ENCODE measurements around the gene KIAA0825. TPM values are rescaled to one million over a fixed set of nuclear protein-coding genes. Genes with fewer than 3 reads are reported as not detected.

Gene KIAA0825, protein sequence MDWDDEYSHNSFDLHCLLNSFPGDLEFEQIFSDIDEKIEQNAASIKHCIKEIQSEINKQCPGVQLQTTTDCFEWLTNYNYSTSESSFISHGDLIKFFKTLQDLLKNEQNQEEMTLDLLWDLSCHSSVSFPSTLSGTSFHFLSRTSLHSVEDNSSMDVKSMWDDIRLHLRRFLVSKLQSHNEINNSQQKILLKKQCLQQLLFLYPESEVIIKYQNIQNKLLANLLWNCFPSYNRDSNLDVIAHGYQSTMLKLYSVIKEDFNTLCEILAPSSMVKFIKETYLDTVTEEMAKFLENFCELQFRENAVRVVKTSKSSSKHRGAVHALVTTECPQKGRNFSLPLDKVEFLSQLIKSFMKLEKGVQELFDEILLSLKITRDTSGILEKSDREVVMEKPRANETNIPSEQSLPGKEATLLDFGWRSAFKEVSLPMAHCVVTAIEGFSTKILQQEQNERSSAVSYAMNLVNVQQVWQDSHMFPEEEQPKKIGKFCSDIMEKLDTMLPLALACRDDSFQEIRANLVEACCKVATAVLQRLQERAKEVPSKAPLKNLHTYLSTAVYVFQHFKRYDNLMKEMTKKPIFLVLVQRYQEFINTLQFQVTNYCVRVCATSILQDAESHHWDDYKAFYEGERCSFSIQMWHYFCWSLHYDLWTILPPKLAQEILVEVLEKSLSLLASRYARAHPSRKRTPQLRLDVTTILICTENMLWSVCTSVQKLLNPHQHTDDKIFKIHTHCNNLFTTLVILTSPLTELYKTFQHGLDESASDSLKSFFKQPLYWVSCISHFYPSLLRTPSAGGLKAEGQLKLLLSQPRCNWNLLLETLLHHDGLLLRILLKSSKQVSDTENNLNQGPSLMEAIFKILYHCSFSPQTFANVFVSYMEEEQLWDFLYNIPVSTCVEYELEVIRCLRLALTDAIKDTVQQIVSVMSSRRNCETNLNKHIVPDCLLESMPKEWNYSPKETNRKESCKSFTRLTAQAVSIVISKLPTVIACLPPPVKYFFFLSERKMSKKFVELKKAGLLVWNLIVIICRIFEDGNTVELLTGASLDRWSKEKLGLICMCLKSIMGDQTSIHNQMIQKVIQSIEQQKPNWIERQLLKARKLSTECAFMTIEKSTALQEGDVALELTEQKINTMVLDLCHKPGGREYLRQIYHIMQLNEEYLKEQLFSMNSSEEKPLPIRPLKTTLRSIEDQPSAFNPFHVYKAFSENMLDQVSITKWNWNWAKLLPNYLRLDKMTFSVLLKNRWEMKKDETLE (N-terminal part only)
- 44.8 TPM for total RNA-seq

DNA sequence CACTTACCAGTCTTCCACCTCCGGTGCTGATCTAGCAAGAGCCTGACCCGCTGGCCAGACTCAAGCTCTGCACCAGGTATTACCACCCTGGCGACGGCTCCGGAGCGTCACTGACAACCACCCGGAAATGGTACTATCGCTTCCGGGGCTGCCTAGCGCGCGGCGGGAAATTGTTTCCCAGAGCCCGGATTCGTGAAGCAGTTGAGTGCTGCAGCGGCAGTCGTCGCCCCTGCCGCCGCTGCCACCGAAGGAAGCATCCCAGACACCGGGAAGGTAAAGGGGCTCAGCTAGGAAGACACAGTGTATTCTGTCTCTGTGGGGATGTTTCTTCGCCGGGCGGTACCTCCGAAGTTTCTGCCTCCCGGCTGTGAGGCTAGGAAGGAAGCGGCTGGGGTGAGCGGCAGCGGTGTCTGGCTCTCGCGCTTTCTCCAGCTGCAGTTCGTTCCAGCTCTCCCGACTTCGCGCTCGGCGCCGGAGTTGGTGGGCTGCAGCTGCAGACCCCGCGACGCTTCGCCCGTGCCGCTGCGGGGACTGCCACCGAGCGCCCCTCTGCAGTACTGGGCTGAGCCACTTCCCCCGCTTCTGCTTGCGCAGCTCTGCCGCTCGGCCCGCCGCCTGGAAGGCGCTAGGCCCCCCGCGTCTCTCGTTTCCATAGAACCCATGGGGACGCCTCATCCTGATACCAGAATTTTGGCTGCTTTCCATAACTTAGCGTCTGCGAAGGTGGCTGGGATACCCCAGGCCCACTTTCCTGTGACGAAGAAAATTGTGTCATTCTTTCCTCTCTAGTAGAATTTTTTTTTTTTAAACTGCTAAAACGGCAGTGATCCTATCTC lies at the start of gene KIAA0825, which contains the start of gene SLF1:
Gene KIAA0825 (minus strand): TSS at position 112 of the 836 bp plus-strand sequence. CDS start 81,478 bp downstream, outside the sequence.
Gene SLF1 (plus strand): TSS at position 177 of the 836 bp plus-strand sequence. CDS start 10,142 bp downstream, outside the sequence.

Other genes with a start within 250 kb of the KIAA0825 start
- 47.6 TPM for gene SLF1, start 65 bp upstream of the KIAA0825 start, total RNA-seq